PC-3 (cell line): ENCODE results near the gene MAP1LC3B.

Experiments
- CTCF ChIP-seq: fragments of 300-600 bp; sonication (generic); conservative IDR thresholded peaks from 2 replicates; pipeline ENCODE4 v1.5.1; 2017; ENCODE audit warnings: antibody characterized with exemption, low read depth, mild to moderate bottlenecking, low read length
- EZH2phosphoT487 ChIP-seq: fragments of 300-600 bp; sonication (generic); IDR thresholded peaks from 2 replicates; pipeline ENCODE4 v1.6.1; 2018; ENCODE audit warnings: mild to moderate bottlenecking, antibody characterized with exemption, low read length, borderline replicate concordance

GRCh38 chr16:87412996-87413421, 20.9 kb downstream of the MAP1LC3B start:
- TF ChIP-seq CTCF = no peak
- TF ChIP-seq EZH2phosphoT487 = no peak
